HCT116 (cell line): ENCODE measurements around the gene DDX39A. TPM values are rescaled to one million over a fixed set of nuclear protein-coding genes. Genes with fewer than 3 reads are reported as not detected.

Source experiments
- ATAC-seq: fragments of 200-7000 bp; cut with Tn5 transposase; 2 replicates; pipeline ENCODE4 v1.9.1; 2020; ENCODE audit warnings: mild to moderate bottlenecking, moderate library complexity
- BruUV-seq: library from RNA; stranded (reverse); fragments of 400-500 nt; replicated peaks from 2 replicates; lab custom pipeline; 2021; lab: Mats Ljungman, UMichigan
- CTCF ChIA-PET: fragments of 300-600 bp; sonication (Branson Sonifier 250); formaldehyde crosslinking; loops from one replicate; lab custom pipeline; 2021; ENCODE audit warnings: antibody characterized with exemption; lab: Charles Lee
- POLR2A ChIA-PET: fragments of 300-600, 350-600 bp; sonication (Branson Sonifier 250); formaldehyde crosslinking; loops from one replicate; lab custom pipeline; 2021; ENCODE audit warnings: antibody characterized with exemption; lab: Charles Lee
- RAD21 ChIA-PET, 2 experiments: fragments of 300-600 bp; sonication (Branson Sonifier 250); formaldehyde crosslinking; loops; one replicate each; lab custom pipeline; 2023; ENCODE audit warnings: low total read pairs in 2 of 2; ENCODE audit not compliant: uncharacterized antibody in 2 of 2, unreplicated experiment in 2 of 2, low non-redundant PET in 1 of 2; lab: Charles Lee
- DNase-seq: peaks from one replicate; pipeline ENCODE4 v3.0.0-alpha.2; 2010; ENCODE audit warnings: low read depth, low spot score
- H2AFZ ChIP-seq: fragments of 200-600 bp; shearing (Covaris generic), sonication (generic); 2 replicates; pipeline ENCODE4 v1.6.1; 2017; ENCODE audit warnings: low read depth, mixed run types, mixed read lengths, antibody characterized with exemption, low read length; ENCODE audit not compliant: poor library complexity, severe bottlenecking
- H3K27ac ChIP-seq: 2 replicates; pipeline ENCODE4 v1.5.1; 2012; ENCODE audit warnings: low read depth, low read length
- H3K27me3 ChIP-seq: fragments of 200-600 bp; sonication (generic); 2 replicates; pipeline ENCODE4 v1.6.1; 2016; ENCODE audit warnings: mixed run types, low read length, mixed read lengths; ENCODE audit not compliant: insufficient read depth
- H3K36me3 ChIP-seq, 2 experiments: fragments of 200-500 bp in 1 of 2; fragments of 200-600 bp in 1 of 2; sonication (Bioruptor generic) in 1 of 2; sonication (generic) in 1 of 2; 2 replicates each; pipeline versions ENCODE4 v1.5.1 to v1.6.1; 2014 to 2016; ENCODE audit warnings: low read length in 2 of 2, inconsistent platforms in 1 of 2, mixed read lengths in 1 of 2, mixed run types in 1 of 2; ENCODE audit not compliant: insufficient read depth in 2 of 2, control insufficient read depth in 1 of 2
- H3K4me1 ChIP-seq, 2 experiments: fragments of 200-600 bp in 1 of 2; sonication (generic) in 1 of 2; 2 replicates each; pipeline versions ENCODE4 v1.5.1 to v1.6.1; 2012 to 2017; ENCODE audit warnings: low read length in 2 of 2, inconsistent platforms in 1 of 2, mild to moderate bottlenecking in 1 of 2, mixed read lengths in 1 of 2, mixed run types in 1 of 2, moderate library complexity in 1 of 2; ENCODE audit not compliant: insufficient read depth in 2 of 2, control insufficient read depth in 1 of 2
- H3K4me2 ChIP-seq: fragments of 200-600 bp; sonication (generic); 2 replicates; pipeline ENCODE4 v1.6.1; 2017; ENCODE audit warnings: mixed run types, low read length, mixed read lengths
- H3K4me3 ChIP-seq, 2 experiments: fragments of 200-600 bp in 1 of 2; sonication (generic) in 1 of 2; replicated peaks in 1 of 2; 2 replicates each; pipeline ENCODE4 v1.5.1; 2011 to 2016; ENCODE audit warnings: low read length in 2 of 2, control low read depth in 1 of 2, low read depth in 1 of 2, mild to moderate bottlenecking in 1 of 2, mixed read lengths in 1 of 2, mixed run types in 1 of 2
- H3K79me2 ChIP-seq: fragments of 200-600 bp; sonication (generic); 2 replicates; pipeline ENCODE4 v1.6.1; 2017; ENCODE audit warnings: mild to moderate bottlenecking, mixed run types, low read length, moderate library complexity, mixed read lengths; ENCODE audit not compliant: insufficient read depth
- H3K9ac ChIP-seq: fragments of 200-600 bp; sonication (generic); 2 replicates; pipeline ENCODE4 v1.6.1; 2016; ENCODE audit warnings: low read length, mixed read lengths
- H3K9me2 ChIP-seq: fragments of 200-600 bp; sonication (generic), shearing (Covaris generic); 2 replicates; pipeline ENCODE4 v1.6.1; 2017; ENCODE audit warnings: mixed run types, mild to moderate bottlenecking, moderate library complexity; ENCODE audit not compliant: insufficient read depth
- H3K9me3 ChIP-seq, 2 experiments: fragments of 200-500 bp in 1 of 2; fragments of 200-600 bp in 1 of 2; sonication (Bioruptor generic) in 1 of 2; sonication (generic) in 1 of 2; 2 replicates each; pipeline ENCODE4 v1.6.1; 2014 to 2017; ENCODE audit warnings: low read length in 2 of 2, mixed read lengths in 2 of 2, inconsistent platforms in 1 of 2, low read depth in 1 of 2, mild to moderate bottlenecking in 1 of 2, mixed run types in 1 of 2, moderate library complexity in 1 of 2; ENCODE audit not compliant: control insufficient read depth in 1 of 2, insufficient read depth in 1 of 2
- H4K20me1 ChIP-seq: fragments of 200-600 bp; sonication (generic), shearing (Covaris generic); 2 replicates; pipeline ENCODE4 v1.6.1; 2017; ENCODE audit warnings: mixed run types, mild to moderate bottlenecking, moderate library complexity; ENCODE audit not compliant: insufficient read depth
- ATF3 ChIP-seq: IDR thresholded peaks from 2 replicates; pipeline ENCODE4 v1.6.1; 2012
- CEBPB ChIP-seq: IDR thresholded peaks from 2 replicates; pipeline ENCODE4 v1.6.1; 2012; ENCODE audit warnings: low read depth
- CTCF ChIP-seq, 3 experiments: fragments of 200-600 bp in 1 of 3; sonication (generic) in 1 of 3; IDR thresholded peaks in 2 of 3; conservative IDR thresholded peaks in 1 of 3; 2 replicates each; pipeline ENCODE4 v1.5.1; 2012 to 2017; ENCODE audit warnings: low read depth in 2 of 3, low read length in 2 of 3, antibody characterized with exemption in 1 of 3, borderline replicate concordance in 1 of 3, control low read depth in 1 of 3, mild to moderate bottlenecking in 1 of 3, mixed read lengths in 1 of 3, mixed run types in 1 of 3, moderate library complexity in 1 of 3; ENCODE audit not compliant: insufficient read depth in 1 of 3
- ELF1 ChIP-seq: IDR thresholded peaks from 2 replicates; pipeline ENCODE4 v1.6.1; 2012; ENCODE audit warnings: low read depth, borderline replicate concordance
- EZH2 ChIP-seq: fragments of 200-600 bp; sonication (generic); IDR thresholded peaks from 2 replicates; pipeline ENCODE4 v1.6.1; 2017; ENCODE audit warnings: antibody characterized with exemption, mixed run types
- EZH2phosphoT487 ChIP-seq: fragments of 200-600 bp; IDR thresholded peaks from 2 replicates; pipeline ENCODE4 v1.6.1; 2018; ENCODE audit warnings: antibody characterized with exemption, borderline replicate concordance
- FOSL1 ChIP-seq: IDR thresholded peaks from 2 replicates; pipeline ENCODE4 v1.6.1; 2012; ENCODE audit warnings: low read depth
- MAX ChIP-seq: IDR thresholded peaks from 2 replicates; pipeline ENCODE4 v1.6.1; 2012
- POLR2A ChIP-seq: IDR thresholded peaks from 2 replicates; pipeline ENCODE4 v1.7.0; 2011; ENCODE audit warnings: borderline replicate concordance; ENCODE audit not compliant: insufficient read depth, insufficient read length; ENCODE audit errors: extremely low read depth
- RAD21 ChIP-seq: IDR thresholded peaks from 2 replicates; pipeline ENCODE4 v1.6.1; 2012; ENCODE audit warnings: low read depth, mild to moderate bottlenecking
- REST ChIP-seq: IDR thresholded peaks from 2 replicates; pipeline ENCODE4 v1.6.1; 2012; ENCODE audit warnings: low read depth
- SIN3A ChIP-seq: IDR thresholded peaks from 2 replicates; pipeline ENCODE4 v1.6.1; 2012; ENCODE audit warnings: low read depth
- SP1 ChIP-seq: IDR thresholded peaks from 2 replicates; pipeline ENCODE4 v1.6.1; 2012; ENCODE audit warnings: low read depth
- TCF7L2 ChIP-seq: IDR thresholded peaks from 2 replicates; pipeline ENCODE4 v1.7.0; 2011; ENCODE audit warnings: borderline replicate concordance, inconsistent platforms; ENCODE audit not compliant: insufficient read depth, insufficient read length; ENCODE audit errors: extremely low read depth
- YY1 ChIP-seq: IDR thresholded peaks from 2 replicates; pipeline ENCODE4 v1.6.1; 2011; ENCODE audit warnings: low read length, low read depth, moderate library complexity, mild to moderate bottlenecking; ENCODE audit not compliant: insufficient replicate concordance; ENCODE audit errors: extremely low read depth
- ZBTB33 ChIP-seq: IDR thresholded peaks from 2 replicates; pipeline ENCODE4 v1.6.1; 2011; ENCODE audit warnings: mild to moderate bottlenecking, low read length, moderate library complexity; ENCODE audit not compliant: insufficient replicate concordance; ENCODE audit errors: extremely low read depth
- ZFX ChIP-seq: fragments of 450-650 bp; IDR thresholded peaks from 2 replicates; pipeline ENCODE4 v1.6.1; 2017
- ZNF274 ChIP-seq: fragments of 200-500 bp; sonication (Bioruptor generic); IDR thresholded peaks from 2 replicates; pipeline ENCODE4 v1.6.1; 2014; ENCODE audit warnings: mild to moderate bottlenecking, low read depth, low read length, inconsistent platforms
- intact Hi-C: fragments of 100-400 bp; cut with micrococcal nuclease; formaldehyde crosslinking; loops from 2 replicates; pipeline ENCODE4 v1.10.0; 2022
- total RNA-seq: library from RNA; stranded (reverse); gene quantifications from one replicate; pipeline ENCODE4 v1.2.1, GENCODE V29; 2021; ENCODE audit not compliant: unreplicated experiment

Gene DDX39A
- total RNA-seq, 1 experiment from 2014 or later, result 152 TPM

- H3K4me1 ChIP-seq, result peaks cover 9 to 17% of the 10 kb centered on the region in 2 experiments; a peak in 3 of 4 replicates
- ChIA-PET CTCF (no interaction called here), RAD21 (no interaction called here), POLR2A (no interaction called here)
- H2AFZ ChIP-seq, result no peak overlapping the region
- no peaks in the 10 kb centered on the region for H3K27me3 ChIP-seq
- no peak overlapping the region for H3K4me3 ChIP-seq
- H3K4me2 ChIP-seq, result no peak overlapping the region
- DNase-seq (no peak), ATAC-seq (no peak)
- no peak overlapping the region for H3K9ac ChIP-seq
- H3K79me2 ChIP-seq, result peaks cover 48% of the 10 kb centered on the region
- intact Hi-C loops, result loop anchor here (5.0 kb wide), 1 partner anchor 272 kb away; the partner anchor contains the start of gene ASF1B
- no peak overlapping the region; the same call in 1 of the 2 replicates for H3K27ac ChIP-seq
- H3K36me3 ChIP-seq, result peaks cover 42 to 71% of the 10 kb centered on the region in 2 experiments
- H3K9me2 ChIP-seq, result no peaks in the 10 kb centered on the region
- H3K9me3 ChIP-seq, result no peaks in the 10 kb centered on the region
- TF ChIP-seq CEBPB, result no peak
- no peak for TF ChIP-seq ZNF274
- TF ChIP-seq SP1, result no peak
- no peak for TF ChIP-seq FOSL1
- TF ChIP-seq MAX, result no peak
- TF ChIP-seq ZFX, result no peak
- no peak for TF ChIP-seq YY1
- no peak for TF ChIP-seq REST
- no peak for TF ChIP-seq POLR2A
- no peak for TF ChIP-seq EZH2
- no peak for TF ChIP-seq EZH2phosphoT487
- TF ChIP-seq CTCF (IDR thresholded peaks at IDR 0.05 in 2 of 3, conservative IDR thresholded peaks at IDR 0.05 in 1 of 3; ENCODE audit: borderline replicate concordance in 1 of 3, insufficient read depth in 1 of 3, low read depth in 2 of 3, low read length in 2 of 3), result no peak
- no peak for TF ChIP-seq ZBTB33
- no peak for TF ChIP-seq RAD21
- no peak; the same call in 1 of the 2 replicates for TF ChIP-seq SIN3A
- no peak for TF ChIP-seq TCF7L2
- no peak for TF ChIP-seq ELF1
- TF ChIP-seq ATF3, result no peak
- peaks cover 3% of the 10 kb centered on the region; the same call in 1 of the 2 replicates for H4K20me1 ChIP-seq
- TSS peak; percentile 49 for BruUV-seq
Observed at GRCh38 chr19:14409146-14410023, 9.8 kb downstream of the DDX39A start.
